HG03460 (cell line): ENCODE data around the gene INCENP.

Experiments
- ATAC-seq: cut with Tn5 transposase; IDR thresholded peaks from one replicate; pipeline ENCODE4 v1.9.1; 2021; ENCODE audit not compliant: unreplicated experiment

The INCENP gene

DNA sequence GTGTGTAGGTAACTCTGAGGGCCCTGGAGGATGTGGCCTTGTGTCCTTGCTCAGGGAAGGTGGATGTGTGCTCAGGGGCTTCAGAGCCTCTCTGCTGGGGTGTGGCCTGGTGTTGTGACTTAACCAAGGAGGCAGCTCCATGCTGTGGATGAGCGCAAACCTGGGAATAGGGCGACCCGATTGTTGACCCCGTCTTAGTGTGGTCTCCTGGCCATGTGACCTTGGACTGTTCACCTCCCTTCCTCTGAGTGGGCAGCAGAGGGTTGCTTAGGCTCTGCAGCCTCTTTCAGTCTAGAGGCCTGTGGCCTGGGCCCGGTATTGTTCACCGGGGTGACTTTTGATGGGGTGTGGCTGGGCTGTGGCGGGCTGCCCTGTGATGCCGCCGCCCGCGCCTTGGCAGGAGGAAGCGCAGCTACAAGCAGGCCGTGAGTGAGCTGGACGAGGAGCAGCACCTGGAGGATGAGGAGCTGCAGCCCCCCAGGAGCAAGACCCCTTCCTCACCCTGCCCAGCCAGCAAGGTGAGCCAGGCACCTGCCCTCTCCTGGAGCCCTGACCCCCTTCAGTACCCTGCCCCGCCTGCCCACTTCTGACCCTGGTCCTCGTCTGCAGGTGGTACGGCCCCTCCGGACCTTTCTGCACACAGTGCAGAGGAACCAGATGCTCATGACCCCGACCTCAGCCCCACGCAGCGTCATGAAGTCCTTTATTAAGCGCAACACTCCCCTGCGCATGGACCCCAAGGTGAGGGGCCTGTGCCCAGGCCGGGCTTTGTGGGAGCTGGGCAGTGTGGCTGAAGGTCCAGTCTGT lies 16.7 kb downstream of the INCENP start:
- no peak for ATAC-seq

DNA sequence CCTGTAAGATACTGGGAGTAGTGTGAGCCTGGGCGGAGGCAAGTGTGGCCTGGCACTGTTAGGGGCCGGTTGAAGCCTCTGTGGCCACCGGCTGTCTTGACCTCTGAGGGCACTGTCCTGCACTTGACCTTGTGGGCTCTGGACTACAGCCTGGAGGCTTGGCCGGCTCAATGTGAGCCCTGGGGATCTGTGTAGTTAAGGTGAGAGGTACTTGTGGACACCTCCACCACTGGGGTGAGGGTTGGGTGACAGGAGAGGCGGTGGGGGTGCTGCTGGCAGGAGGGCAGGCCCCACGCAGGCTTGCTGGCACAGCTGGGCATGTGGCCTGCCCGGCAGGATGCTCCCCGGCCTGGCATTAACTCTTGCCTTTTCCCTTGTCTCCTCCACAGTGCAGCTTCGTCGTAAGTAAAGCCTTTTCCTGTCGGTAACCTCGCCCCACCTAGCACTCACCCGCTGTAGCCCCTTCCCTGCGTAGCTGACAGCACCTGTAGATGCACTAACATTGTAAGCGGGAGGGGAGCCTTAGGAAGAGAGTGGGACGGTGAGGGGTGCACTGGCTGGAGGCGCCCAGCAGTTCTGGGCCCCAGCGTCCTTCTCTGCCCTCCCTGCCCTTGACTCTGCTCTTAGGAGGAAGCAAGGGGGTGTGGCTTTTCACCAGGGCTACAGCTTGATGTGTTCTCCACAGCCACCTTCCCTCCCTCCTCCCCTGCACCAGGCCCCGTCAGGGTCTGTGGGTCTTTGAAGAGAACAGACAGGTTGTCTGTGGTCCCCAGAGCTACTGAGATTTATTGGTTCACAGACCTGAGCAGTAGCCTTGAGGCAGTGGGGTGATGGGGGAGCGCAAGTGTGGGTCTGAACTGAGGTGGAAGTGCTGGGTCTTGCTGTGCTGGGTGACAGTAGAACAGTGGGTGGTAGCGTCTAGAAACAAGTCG lies 17.6 kb downstream of the INCENP start:
- no peak for ATAC-seq

DNA sequence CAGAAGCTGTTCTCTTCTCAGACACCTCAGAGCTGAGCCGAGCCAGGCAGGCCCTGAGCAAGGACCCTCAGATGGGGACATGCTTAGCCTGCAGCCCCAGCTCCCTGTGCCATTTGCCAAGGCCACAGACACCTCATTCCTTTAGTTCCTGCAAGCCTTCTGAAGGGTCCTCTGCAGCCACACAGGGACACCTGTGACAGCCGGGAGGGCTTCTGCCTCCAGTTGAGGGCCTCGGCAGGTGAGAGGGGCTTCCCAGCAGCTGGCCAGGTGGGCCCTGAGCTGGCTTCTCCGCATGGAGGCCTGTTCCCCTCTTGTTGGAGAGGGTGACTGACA lies 18.2 kb downstream of the INCENP start:
- no peak for ATAC-seq

DNA sequence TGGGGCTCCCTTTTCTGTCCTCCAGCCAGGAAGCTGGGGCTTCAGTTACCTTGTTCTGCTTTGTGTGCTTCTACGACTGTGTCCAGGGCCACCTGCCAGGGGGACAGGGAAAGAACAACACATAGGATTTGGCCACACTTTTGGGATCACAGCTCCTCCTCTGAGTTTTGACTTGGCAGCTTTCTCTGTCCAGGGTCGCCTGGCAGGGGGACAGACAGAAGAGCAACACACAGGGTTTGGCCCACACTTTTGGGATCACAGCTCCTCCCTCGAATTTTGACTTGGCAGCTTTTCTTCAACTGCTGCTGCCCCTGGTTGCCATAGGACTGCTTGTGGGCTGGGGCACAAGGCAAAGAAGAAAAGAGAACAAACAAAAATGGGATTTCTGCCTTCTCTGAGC lies 19.1 kb downstream of the INCENP start:
- ATAC-seq = no peak

DNA sequence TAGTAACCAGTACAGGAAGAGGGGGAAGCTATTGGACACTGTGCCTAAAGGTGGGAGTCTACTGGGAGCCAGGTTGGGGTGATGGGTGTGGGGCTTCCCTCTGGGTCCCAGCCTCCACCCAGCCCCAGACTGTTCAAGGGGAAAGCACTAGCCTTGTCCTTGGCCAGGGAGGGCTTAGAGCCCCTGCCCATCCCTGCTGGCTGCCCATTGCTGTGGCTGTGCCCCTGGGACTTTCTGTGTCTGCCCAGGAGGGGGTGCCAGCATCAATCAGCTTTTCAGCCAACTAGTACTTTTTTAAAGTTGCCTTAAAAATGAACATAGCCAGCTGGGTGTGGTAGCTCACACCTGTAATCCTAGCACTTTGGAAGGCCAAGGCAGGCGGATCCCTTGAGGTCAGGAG lies 19.9 kb downstream of the INCENP start:
- ATAC-seq = no peak

DNA sequence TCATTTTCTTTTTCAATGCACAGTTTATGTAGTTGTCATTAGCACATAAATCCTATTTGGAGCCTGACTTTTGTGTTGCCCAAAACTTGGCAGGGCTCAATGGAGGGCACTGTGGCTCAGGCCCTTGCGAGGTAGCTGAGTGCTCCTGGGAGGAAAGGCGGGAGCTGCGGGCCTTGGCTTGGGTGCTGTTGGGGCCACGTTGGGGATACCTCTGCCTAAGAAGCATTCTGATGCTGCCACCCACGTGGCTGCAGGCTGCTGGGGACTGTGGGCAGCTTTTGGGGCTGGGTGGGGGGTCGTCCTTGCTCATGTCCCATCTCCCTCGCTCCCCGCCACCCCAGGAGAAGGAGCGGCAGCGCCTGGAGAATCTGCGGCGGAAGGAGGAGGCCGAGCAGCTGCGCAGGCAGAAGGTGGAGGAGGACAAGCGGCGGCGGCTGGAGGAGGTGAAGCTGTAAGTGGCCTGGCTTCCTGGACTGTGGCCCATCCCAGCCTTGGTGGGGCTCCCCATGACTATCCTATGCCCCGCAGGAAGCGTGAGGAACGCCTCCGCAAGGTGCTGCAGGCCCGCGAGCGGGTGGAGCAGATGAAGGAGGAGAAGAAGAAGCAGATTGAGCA lies 20.9 kb downstream of the INCENP start:
- no peak for ATAC-seq

DNA sequence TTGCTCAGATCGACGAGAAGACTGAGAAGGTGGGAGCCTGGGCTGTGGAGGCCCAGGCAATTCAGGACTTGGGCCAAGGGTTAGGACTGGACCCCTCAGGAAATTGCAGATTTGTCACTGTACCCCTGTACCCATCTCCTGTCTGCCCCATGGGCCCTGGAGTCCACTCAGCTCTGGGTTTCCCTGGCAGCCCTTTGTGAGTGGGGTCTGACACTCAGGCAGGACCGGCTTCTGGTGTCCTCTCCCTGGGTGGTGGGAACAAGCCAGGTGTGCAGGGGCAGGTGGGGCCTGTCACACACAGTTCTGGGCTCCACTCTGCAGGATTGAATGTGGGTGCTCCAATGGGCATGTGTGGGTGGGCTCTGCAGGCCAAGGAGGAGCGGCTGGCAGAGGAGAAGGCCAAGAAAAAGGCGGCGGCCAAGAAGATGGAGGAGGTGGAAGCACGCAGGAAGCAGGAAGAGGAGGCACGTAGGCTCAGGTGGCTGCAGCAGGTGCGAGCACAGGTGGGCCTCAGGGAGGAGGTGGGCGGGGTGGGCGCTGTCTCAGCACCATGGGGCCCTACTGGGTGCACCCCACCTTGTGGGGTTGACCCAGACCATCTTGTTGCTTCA lies 21.6 kb downstream of the INCENP start:
- ATAC-seq = no peak

DNA sequence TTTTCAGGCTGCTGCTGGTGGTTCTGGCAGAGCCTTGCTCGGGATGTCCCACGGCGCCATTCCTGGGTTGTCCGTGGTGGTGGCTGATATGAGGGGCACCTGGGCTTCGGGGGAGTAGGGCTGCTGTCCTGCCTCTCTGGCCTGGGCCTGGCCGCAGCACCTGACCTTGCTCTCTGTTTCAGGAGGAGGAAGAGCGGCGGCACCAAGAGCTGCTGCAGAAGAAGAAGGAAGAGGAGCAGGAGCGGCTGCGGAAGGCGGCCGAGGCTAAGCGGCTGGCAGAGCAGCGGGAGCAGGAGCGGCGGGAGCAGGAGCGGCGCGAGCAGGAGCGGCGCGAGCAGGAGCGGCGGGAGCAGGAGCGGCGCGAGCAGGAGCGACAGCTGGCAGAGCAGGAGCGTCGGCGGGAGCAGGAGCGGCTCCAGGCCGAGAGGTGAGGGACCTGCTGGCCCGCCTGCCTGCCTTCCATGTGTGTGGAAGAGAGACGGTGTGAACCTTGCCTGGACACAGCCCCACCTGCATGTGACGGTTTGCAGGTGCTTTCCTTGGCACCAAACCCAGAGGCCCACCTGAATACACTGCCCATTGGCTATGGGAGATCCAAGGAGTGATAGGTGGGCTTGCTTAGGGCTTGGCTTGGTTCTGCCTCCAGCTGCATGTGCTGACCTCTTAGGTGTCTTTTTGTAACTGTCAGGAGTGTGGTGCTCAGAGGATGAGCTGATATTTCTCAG lies 22.8 kb downstream of the INCENP start:
- no peak for ATAC-seq

DNA sequence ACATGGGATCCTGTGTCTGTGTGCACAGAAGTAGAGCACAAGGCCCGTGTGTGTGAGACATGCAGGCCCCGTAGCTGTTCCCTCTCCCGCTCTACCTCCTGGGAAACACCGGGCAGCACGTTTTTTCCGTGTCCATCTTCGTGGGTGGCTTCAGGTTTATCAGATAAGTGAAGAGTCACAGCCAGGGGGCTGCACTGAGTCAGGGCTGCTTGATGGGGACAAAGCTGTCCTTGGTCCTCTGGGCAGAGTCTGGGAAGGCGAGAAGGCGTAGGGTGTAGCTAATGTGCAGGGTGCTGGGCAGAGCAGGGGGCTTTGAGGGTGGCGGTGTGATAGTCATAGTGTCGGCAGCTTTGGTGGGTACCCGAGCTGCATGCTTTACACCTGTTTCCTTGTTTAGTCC lies 23.7 kb downstream of the INCENP start:
- no peak for ATAC-seq

DNA sequence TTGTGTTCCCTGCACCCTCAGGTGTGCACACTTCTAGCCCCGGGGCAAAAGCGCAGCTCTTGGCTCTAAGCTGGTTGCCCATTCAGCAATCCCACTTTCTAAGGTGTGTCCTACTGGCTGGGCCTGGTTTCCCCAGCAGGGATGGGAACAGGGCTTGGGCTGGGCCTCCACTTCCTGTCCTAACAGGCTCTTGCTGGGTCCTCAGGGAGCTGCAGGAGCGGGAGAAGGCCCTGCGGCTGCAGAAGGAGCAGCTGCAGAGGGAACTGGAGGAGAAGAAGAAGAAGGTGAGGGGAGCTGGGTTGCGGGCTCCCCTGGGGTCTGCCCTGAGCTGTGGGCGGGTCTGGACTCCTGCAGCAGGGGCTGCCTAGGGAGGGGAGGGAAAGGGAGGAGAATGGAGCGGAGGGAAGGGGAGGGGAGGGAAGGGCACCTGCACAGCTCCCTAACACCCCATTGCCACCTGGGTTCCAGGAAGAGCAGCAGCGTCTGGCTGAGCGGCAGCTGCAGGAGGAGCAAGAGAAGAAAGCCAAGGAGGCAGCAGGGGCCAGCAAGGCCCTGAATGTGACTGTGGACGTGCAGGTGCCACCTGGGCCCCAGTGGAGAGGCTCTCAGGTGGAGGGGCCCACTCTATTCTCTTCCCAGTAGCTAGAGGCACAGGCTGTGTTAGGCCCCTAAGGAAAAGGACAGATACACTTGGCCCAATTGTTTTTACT lies 24.6 kb downstream of the INCENP start:
- no peak for ATAC-seq

DNA sequence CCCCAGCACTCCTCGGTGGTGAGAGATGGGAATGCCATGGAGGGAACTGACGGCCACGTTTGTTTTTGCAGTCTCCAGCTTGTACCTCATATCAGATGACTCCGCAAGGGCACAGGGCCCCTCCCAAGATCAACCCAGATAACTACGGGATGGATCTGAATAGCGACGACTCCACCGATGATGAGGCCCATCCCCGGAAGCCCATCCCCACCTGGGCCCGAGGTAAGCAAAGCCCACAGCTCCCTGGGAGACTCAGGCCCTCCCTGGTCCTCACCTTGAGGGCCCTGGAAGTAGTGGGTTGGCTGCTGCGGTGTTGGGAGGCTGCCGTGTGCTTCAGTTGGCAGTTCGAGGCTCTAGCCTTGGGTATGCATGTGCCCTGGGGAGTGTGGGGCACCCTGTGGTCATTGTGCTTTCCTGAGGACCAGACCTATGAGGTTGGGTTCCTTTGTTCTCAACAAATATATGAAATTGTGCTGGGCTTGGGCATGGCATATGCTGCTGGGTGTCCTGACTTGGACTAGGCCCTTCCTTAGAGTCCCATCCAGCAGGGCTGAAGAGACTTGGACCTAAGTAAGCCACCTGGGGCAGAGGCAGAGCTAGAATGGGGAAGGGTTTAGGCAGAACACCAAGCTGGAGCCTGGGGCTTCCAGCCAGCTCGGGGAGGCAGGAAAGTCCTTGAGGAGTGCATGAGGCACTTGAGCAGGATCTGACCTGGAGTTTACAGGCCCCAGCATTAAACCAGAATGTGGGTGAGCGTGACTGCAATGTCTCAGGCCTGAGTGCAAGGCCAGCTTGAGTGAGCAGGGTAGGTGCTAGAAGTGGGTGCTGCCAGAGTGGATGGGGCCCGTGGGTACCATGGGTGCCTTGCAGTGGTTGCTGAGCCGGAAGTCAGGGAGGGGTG lies 26.4 kb downstream of the INCENP start:
- no peak for ATAC-seq

DNA sequence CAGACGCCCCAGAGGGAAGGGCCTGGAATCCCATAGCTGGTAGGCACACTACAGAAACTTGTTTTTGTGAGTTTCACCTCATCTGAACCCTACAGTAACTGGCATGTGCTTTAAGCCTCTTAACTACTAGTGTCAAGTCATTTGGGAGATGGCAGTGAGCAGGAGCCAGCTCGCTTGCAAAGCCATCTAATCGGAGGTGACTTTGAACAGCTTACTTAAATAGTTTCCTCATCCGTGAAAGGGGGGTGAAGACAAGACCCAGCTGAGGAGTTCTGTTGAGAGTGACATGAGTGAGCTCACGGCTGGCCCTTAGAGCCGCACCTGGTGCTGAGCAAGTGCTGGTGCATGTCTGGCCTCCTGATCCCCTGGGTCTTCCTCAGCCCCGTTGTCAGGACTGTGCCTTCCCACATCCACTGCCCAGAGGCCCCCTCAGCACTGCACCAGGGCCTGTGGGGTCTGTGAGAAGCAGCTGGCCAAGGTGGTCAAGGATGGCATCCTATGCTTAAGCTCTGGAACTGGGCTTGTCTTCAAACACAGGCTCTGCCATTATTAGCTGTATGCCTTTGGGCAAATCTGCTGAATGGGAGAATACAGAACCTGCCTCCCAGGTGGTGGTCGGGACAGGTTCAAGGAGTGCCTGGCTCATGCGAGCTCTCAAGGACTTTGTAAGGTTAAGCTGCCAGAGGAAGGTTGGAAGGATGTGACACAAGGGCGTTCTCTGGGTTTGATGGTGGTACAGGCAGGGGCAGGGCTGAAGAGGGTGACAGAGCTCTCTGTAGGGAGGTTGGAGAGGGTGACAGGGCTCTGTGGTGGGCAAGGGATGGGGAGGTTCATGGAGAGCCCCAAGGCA lies 27.3 kb downstream of the INCENP start:
- no peak for ATAC-seq

DNA sequence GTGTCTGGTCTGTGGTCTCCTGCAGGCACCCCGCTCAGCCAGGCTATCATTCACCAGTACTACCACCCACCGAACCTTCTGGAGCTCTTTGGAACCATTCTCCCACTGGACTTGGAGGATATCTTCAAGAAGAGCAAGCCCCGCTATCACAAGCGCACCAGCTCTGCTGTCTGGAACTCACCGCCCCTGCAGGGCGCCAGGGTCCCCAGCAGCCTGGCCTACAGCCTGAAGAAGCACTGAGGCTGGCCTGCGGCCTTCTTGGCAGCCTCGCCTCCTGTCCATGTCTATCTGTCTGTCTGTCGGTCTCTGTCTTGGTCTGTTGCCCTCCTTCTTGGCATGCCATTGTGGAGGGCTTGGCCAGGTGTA lies 27.9 kb downstream of the INCENP start:
- no peak for ATAC-seq

DNA sequence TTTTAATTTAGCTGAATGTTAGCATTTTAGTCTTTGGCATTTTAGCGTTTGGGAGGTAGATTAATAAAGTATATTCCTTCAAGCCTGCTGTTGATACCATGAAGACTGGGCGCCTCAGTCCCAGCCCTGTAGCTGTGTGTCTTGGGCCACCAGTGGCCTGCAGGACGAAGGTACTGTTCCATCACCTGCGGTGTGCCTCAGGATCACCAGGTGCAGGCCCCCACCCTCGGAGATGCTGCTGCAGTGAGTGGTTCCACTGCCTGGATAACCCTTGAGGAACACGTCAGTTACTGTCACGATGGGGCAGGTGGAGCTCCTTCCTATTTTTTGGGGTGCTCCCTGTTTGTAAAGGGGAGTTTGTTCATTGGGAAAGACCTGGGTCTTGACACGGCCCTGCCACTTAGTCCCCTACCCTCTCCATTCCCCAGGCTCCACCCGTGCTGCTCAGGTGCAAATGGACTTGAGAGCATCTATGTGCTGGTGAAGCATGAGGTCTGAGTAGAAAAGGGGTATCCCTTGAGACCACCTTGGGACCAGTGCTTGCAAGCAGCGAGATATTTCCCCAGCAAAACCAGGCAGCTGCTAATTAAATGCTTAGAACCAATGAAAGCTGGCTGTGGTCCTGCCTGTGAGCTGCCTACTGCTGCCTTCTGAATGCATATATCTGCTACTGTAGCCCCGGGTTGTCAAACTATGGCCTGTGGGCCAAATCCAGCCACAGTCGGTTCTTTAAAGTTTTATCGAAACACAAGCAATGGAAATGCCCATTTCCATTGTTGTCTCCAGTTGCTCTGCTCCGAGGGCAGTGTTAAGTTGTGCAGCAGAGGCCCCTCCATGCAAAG lies 28.7 kb downstream of the INCENP start:
- ATAC-seq = no peak

DNA sequence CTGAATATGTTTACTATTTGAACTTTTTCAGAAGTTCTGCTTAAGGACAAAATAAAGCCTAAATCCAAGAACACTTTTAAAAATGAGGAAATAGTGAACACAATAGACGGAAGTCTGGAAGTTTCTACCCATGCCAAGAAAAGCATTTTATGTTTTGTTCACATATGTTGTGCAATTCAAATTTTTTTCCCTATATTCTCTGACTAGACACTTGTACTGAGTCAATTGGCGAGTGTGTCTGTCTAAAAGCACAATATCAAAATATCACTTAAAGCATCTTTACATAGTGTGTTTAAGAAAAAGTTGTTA lies 29.2 kb downstream of the INCENP start:
- ATAC-seq = no peak

DNA sequence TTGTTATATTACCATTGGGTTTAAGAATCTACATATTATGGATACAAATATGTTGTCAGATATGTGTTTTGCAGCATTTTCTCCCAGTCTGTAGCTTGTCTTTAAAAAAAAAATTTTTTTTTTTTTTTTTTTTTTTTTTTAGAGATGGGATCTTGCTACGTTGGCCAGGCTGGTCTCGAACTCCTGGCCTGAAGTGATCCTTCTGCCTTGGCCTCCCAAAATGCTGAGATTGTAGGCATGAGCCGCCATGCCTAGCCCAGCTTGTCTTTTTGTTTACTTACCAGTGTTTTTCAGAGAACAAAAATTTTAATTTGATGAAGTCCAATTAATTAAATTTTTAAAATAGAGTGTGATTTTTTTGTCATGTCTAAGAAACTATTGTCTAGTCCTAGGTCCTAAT lies 29.8 kb downstream of the INCENP start:
- ATAC-seq = no peak

DNA sequence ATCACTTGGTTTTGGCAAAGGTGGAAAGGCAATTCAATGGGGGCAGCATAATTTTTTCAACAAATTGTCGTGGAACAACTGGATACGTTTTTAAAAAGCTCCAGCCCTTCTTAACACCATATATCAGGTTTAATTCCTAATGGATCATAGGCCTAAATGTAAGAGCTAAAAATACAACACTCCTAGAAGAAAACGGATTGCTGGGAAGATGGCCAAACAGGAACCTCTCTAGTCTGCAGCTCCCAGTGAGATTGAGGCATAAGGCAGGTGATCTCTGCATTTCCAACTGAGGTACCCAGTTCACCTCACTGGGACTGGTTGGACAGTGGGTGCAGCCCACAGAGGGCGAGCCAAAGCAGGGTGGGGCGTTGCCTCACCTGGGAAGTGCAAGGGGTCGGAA lies 33.8 kb downstream of the INCENP start:
- ATAC-seq = no peak

DNA sequence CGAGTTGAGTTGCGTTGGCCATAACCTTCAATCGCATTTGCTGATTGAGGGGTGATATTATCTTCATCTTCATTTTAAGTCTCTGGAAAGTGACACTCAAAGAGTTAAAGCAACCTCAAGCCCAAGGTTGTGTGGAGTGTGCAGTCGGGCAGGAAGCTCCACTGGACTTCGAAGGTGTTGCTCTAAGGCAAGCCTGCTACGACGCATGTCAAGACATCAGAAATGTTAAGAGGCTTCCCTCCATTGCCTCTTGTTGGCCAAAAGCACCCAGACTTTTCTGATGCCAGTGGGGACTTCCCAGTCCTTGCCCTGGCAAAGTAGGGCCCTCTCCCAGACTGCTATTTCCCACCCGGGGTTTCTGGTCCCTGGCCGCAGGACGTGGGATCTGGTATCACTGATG lies 42.6 kb downstream of the INCENP start:
- ATAC-seq = no peak
